ENCODE measurements around the gene CCDC150.

CCDC150 gene

DNA sequence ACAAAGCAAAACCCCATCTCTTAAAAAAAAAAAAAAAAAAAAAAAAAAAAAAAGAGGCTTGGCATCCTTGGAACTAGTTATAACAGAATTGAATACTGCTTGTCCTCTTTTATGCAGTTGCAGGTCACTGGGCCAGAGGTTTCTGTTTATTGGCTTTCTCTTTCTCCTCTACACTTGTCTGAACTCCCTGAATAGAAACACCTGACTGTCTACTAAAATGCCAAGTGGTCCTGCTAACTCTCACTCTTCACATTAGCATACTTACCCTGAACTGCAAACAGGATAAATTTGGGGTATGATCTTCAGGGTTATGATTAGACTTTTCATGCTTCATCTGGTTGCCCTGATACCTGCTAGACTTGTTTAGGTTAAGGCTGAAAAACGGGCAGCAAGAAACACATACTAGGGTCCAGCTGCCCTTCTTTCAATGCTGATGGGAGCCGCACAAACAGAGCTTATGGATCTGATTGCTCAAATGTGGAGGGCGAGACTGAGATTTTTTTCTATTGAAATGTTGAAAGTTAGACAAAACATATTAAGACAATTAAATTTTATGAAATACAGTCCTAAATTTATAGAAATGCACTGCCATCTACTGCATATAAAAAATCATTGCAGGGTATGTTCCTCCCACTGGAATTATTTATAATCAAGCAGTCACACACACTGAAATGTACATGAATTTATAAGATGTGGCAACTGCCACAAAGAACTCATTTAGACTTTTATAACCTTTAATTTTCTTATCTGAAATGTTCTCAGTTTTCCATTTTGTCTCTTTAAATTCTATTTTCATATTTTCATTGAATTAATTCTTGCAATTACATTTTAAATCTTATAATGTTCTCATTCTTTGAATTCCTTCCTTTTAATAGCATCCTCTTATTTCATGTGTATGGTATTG is 119.2 kb downstream of the CCDC150 start:
- in situ Hi-C loops (cut with MboI; ENCODE audit: low sequenced_read_pairs) = no loop called here

DNA sequence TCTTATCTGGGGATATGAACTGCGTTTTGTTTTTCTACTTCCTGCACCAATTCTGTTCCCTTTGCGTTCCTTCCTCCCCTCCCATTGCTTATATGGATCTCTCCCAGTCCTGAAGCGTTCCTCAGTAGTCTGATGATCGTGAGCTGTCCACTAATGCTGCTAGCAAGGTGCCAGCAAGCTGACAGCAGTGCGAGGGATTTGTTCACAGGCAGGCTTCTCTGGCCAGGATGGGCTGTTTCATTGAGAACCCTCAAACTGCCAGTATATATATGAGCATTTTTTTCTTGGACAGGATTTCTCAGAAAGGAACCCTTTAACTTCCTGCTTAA is 119.8 kb downstream of the CCDC150 start:
- in situ Hi-C loops (cut with MboI; ENCODE audit: low sequenced_read_pairs) = no loop called here

DNA sequence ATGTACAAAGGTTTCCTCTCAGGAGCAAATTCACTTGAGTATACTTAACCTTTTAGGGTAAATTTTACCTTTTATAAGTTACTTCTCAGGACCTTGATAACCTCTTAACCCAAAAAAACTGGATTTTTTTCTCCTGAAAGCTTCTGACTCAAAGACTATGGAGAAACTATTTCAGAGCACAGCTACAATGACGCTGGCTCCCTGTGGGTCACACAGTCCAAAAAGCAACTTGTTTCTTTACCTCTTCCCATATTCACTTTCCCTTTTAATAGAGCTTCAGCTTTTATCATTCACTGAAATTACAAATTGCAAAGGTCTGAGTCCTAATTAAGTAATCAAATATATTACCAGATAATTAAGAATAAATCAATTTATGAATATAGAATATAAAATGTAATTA is 127.6 kb downstream of the CCDC150 start:
- in situ Hi-C loops (cut with MboI; ENCODE audit: low sequenced_read_pairs) = no loop called here
